Endometrial microvascular endothelial cells (primary cell): Measurements from ENCODE around the gene CHRNB1. TPM values are rescaled to one million over a fixed set of nuclear protein-coding genes. Genes with fewer than 3 reads are reported as not detected.

Experiments
- in situ Hi-C: cut with HindIII; loops from 2 replicates; pipeline ENCODE4 v1.10.0; 2017; ENCODE audit warnings: low sequenced_read_pairs, low pct_unique_long_range_greater_than_20kb; ENCODE audit errors: inconsistent ontology term
- total RNA-seq: library from RNA; depleted of rRNA; stranded (reverse); fragments of >200 nt; gene quantifications from one replicate; pipeline ENCODE4 v1.2.3, GENCODE V29; 2015; ENCODE audit errors: inconsistent ontology term

Gene CHRNB1
- total RNA-seq, 1 donor from 2014 or later: 14.1 TPM

GRCh38 chr17:7435676-7436555 is 8.9 kb upstream of the CHRNB1 start:
- in situ Hi-C loops: no loop called here

GRCh38 chr17:7436556-7437368 is 8.1 kb upstream of the CHRNB1 start:
- in situ Hi-C loops: no loop called here

- in situ Hi-C loops: no loop called here
These were observed 7.4 kb upstream of the CHRNB1 start for GRCh38 chr17:7437369-7437863.

GRCh38 chr17:7437950-7438614 is 6.8 kb upstream of the CHRNB1 start:
- in situ Hi-C loops: no loop called here

GRCh38 chr17:7438656-7439460 is 6.0 kb upstream of the CHRNB1 start:
- in situ Hi-C loops: no loop called here

- in situ Hi-C loops: no loop called here
These were observed 5.3 kb upstream of the CHRNB1 start, which contains the start of gene FGF11 for GRCh38 chr17:7439462-7440112. Gene FGF11 (plus strand): TSS chr17:7439512. CDS start chr17:7439621, 109 bp downstream.

- in situ Hi-C loops: no loop called here
These were observed 4.6 kb upstream of the CHRNB1 start for GRCh38 chr17:7440113-7440833.

- in situ Hi-C loops: no loop called here
These were observed 4.0 kb upstream of the CHRNB1 start for GRCh38 chr17:7440834-7441195.

GRCh38 chr17:7441266-7441665 is 3.6 kb upstream of the CHRNB1 start:
- in situ Hi-C loops: no loop called here

GRCh38 chr17:7442142-7442541 is 2.7 kb upstream of the CHRNB1 start:
- in situ Hi-C loops: no loop called here

GRCh38 chr17:7443499-7444485 is 1.1 kb upstream of the CHRNB1 start:
- in situ Hi-C loops: no loop called here

- in situ Hi-C loops: no loop called here
These were observed 733 bp downstream of the CHRNB1 start for GRCh38 chr17:7445619-7445968.

- in situ Hi-C loops: no loop called here
These were observed 3.6 kb downstream of the CHRNB1 start for GRCh38 chr17:7448461-7448860.

- in situ Hi-C loops: loop anchor here (25.0 kb wide), 1 partner anchor 102 kb away; the partner anchor contains the start of genes SENP3 and TNFSF13
These were observed 15.2 kb downstream of the CHRNB1 start for GRCh38 chr17:7459961-7460545.

- in situ Hi-C loops: loop anchor here (25.0 kb wide), 1 partner anchor 101 kb away; the partner anchor contains the start of genes SENP3 and TNFSF13
These were observed 16.2 kb downstream of the CHRNB1 start for GRCh38 chr17:7460850-7461660.
